ENCODE measurements around the gene CTNNB1.

CTNNB1 gene

DNA sequence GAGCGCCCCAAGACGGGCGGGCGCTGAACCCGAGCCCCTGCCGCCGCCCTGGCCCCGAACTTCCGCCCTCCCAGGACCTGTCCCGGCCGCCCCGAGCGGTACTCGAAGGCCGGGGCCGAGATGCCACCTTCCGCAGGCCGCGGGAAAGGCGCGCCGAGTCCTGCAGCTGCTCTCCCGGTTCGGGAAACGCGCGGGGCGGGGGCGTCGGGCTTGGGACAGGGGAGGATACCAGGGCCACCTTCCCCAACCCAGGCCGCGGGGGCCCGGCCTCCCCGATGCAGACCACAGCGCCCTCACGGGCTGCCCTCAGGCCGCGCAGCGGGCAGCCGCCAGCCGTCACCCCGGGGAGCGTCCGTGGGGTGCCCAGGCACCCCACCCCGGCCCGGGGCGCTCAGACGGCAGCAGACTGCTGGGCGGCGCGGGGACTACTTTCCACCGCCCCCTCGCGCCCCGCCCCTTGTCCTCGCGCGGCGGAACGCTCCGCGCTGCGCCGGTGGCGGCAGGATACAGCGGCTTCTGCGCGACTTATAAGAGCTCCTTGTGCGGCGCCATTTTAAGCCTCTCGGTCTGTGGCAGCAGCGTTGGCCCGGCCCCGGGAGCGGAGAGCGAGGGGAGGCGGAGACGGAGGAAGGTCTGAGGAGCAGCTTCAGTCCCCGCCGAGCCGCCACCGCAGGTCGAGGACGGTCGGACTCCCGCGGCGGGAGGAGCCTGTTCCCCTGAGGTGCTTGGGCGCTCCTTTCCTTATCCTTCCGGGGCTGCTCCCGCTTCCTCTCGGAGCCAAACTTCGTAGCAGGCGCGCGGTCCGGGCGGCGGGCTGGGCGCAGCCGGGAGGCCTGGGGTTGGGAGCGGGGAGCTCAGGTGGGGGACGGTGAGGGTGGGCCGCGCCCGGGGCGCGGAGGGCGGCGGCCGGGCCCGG, at the start of gene CTNNB1:
CTNNB1 (plus strand) TSS at position 556 of the 916 bp plus-strand sequence. CDS start 24,564 bp downstream, outside the sequence.
- DNase-seq (ENCODE audit: low read depth in 4 of 4, low spot score in 1 of 4): peak; percentile 78 to 85 (median 80)

DNA sequence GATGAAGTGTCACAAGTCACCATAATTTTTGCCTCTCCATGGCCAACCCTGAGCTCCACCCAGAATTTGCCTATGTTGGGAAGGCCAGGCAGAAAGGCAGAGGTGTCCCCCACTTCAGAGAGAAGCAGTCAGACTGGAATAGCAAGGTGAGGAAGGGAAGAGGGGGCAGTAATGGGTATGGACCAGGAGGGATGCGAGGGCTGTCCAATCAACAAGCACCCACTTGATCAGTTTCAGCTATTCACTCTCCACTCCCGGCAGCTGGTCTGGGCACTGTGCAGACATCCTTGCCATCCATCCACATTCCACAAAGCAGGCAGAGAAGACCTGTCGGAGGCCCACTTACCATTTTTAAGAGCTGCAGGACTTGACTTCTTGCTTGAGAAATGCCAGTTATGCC, 43.5 kb upstream of the CTNNB1 start:
- no peak for DNase-seq (ENCODE audit: low read depth in 4 of 4, low spot score in 1 of 4)

DNA sequence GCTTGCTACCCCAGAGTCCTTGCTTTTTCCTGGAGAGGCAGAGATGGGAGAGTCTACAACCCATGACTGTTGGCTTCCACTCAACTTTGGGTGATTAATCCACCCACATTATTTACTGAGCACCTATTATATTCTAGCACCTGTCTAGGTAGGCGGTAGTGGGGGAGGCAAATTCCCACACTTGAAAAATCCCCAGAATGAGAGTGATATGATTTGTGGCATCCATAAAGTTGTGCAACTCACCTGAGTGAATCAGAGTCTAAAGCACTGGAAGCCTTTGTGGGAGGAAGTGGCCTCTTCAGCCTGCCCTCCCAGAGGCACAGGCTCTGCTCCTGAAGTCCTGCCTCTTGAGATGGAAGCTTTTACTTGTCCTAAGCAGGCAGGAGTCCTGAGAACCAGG, 40.4 kb upstream of the CTNNB1 start:
- DNase-seq (ENCODE audit: low read depth in 4 of 4, low spot score in 1 of 4): no peak

DNA sequence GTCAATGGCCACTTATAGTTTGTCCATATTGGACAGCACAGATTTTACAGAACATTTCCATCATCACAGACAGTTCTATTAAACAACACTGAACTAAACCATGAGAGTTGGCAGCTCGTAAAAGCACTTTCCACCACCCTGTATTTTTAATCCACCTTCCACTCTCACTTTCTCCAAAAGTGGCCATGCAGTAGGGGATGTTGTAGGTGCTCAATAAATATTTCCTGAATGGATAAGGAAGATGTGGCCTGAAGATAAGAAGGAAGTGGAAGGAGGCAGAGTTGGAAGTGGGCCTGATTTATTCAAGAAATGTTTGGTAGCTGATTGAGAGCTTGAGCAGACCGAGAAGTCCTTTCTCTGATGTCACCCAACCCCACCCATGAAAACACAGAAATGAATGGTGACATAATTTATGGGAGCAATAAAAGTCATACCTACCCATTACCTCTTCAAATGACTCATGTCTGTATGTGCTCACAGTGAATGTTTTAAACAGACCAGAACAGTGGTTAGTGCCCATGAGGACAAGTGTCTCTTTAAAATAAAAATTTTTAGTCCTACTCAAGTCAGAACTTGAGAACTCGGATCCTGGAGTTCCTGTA, 39.6 kb upstream of the CTNNB1 start:
- no peak for DNase-seq (ENCODE audit: low read depth in 4 of 4, low spot score in 1 of 4)

DNA sequence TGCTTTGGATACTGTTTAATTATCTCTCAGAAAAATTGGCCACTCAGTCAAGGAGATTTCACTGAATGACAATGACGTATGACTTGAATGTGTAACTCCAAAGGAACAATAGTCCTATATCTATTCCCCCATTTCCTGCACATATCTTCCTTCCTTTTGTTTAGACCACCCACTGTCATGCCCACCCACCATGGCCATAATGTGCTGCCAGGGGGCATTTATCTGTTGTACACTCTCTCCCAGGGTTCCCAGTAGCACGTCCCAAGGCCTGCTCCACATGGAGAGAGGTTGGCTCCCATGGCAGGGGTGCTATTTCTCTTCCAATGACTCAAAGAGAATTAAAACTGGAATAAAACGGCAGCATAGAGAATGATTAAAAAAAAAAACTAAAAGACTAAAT, 36.8 kb upstream of the CTNNB1 start:
- DNase-seq (ENCODE audit: low read depth in 4 of 4, low spot score in 1 of 4): no peak

DNA sequence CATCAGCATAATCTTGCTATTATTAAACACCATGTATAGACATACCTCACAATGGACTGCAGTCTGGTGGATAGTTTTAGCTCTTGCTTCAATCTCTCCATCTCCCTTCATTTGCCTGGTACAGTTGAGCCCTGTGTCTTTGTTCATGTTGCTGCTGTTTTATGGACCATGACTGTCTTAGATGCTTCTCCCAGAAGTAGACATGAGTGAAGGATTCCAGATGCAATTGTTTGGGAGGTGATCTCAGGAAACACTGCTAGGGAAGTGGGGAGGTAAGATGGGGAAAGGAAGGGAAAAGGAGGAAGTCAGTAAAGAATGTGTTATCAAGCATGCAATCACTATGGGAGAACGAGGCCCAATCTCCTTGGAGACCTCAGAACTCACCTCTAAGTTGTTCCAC, 36.3 kb upstream of the CTNNB1 start:
- no peak for DNase-seq (ENCODE audit: low read depth in 4 of 4, low spot score in 1 of 4)

DNA sequence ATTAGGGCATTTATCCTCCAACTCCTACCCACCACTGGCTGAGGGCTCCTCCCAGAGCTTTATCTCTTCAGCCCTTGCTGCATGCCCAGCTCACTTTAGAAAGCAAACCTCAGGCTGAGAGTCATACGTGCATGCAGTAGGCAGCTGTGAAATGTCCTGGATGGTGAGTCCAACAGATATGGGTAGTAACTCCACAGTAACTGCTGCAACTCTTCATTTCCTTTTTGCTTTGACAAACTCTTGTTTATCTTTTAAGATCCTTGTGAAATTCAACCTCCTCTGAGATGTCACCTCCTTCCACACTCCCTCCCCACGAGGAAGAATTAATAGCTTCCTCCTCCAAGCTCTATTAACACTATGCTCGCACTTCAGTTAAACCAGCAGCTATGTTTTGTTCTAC, 35.9 kb upstream of the CTNNB1 start:
- DNase-seq (ENCODE audit: low read depth in 4 of 4, low spot score in 1 of 4): no peak

DNA sequence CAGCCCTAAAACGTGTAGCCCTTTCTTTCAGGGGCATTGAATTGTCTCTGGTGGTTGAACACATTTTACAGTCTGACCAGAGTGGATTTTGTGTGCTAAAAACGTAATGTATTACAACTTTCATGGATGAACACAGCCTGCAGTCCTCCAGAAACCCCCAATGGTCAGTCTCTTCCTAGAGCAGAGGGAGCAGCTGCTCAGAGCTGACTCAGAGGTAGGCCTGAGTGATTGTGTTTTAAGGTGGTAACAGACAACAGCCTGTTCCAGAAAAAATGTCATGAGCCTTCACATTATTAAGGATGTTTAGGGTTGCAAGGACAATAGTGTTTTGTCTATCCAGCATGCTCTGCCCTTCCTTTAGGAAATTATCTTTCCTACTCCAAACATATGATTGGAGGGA, 34.5 kb upstream of the CTNNB1 start:
- DNase-seq (ENCODE audit: low read depth in 4 of 4, low spot score in 1 of 4): no peak

DNA sequence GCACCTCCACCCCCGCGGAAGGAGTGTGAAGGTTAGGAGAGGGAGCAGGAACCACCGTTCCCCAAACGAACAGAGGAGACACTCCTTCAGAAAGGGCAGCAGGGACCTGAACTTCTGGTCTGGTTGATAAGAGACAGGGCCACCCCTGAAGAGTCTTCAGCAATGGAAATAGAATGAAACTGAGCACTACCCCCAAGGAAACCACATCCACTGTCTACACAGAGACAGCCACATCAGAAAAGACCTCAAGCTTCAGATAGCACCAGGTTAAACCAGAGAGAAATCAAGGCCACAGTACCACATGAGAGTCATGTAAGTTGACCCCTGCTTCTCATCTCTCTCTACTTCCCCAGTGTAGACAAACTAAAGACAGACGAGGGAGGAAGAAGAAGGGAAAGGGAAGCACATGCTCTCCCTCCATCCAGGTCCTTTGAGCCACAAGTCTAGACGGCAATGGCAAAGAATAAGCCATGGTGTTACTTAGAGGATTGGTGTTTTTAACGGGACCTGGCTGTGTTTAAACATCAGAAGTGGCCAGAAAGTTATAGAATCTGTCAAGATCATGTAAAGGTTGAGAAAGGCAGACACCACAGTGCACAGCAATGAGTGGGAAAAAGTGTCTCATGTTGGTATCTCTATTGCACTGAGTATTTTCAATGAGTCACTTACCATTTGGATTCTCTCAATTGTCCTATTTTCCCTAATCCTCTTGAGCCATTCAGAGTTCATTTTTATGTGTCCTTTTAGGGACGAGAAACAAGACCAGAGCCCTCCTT, 31.4 kb upstream of the CTNNB1 start:
- DNase-seq (ENCODE audit: low read depth in 4 of 4, low spot score in 1 of 4): no peak

DNA sequence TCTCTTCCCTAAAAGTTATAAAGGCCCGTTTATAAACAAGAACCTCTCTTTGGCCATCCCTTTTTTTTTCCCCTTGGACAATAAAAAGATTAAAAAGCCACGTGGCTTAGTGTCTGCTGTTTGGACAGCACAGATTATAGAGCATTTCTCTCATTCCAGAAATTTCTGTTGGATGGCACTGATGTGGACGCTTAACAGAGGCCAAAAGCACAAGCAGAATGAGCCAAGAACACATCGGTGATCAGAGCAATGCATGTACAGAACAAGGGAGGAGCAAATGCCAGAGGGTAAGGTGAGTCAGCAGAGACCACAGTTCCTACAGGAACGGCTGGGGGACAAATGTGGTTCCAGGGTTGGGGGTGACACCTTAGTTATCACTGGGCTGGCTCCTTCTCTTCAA, 30.3 kb upstream of the CTNNB1 start:
- no peak for DNase-seq (ENCODE audit: low read depth in 4 of 4, low spot score in 1 of 4)

DNA sequence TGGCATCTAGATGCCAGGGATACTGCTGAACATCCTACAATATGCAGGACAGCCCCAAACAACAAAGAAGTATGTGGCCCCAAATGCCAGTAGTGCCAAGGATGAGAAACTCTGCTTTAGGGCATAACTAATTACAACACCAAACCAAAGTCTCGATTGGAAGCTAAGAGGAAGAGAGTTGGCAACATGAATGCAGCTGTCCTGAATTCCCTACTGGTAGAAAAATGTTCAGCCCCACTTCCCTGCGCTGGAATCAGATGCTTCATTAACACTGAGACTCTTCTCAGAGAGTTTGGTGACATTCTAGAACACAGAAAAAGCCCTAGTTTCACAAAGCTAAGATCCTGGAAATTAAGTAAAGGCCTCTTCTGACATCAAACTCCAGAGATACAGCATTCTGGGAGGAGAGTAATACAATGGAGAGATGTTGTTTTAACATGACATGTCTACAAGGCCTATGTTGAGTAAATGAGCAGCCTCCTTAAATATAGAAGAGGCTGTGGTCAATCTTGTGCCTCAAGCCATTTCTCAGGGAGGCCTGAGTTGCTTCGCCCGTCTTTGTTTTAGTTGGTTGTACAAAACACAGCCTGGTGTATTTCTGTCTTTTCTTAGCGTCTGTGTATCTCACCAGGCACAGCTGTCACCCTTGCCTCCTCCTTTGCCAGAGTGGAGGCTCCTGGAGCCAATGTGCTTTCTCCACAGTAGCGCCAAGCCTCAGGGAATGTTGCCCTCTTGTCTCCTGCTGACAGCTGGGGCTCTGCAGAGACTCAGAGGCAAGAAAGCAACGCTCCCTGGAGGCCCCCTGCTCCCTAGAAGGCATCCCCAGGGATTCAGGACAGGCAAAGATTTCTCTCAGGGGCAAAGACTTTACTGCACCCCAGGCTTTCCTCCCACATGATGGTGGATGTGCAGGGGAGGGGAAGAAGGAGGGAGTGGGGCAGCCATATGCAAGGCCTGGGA, 25.1 kb upstream of the CTNNB1 start:
- DNase-seq (ENCODE audit: low read depth in 4 of 4, low spot score in 1 of 4): no peak

DNA sequence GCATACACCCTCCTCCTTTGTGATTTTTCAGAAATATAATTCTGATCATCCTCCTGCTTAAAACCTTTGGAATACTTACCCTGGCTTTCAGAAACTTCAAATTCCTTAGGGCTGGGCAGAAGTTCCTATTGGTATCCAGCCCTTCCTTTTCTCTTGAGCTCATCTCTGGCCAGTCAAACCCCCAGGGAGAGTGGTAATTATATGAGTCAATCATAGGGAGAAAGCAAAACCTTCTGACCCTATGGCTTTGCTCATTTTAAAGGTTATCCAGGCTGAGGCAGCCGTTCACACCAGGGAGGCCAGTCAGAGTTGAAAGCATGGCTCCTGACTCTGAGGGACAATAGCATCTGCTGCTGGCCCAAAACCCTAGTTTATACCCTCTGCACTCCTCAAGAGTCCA, 23.9 kb upstream of the CTNNB1 start:
- no peak for DNase-seq (ENCODE audit: low read depth in 4 of 4, low spot score in 1 of 4)

DNA sequence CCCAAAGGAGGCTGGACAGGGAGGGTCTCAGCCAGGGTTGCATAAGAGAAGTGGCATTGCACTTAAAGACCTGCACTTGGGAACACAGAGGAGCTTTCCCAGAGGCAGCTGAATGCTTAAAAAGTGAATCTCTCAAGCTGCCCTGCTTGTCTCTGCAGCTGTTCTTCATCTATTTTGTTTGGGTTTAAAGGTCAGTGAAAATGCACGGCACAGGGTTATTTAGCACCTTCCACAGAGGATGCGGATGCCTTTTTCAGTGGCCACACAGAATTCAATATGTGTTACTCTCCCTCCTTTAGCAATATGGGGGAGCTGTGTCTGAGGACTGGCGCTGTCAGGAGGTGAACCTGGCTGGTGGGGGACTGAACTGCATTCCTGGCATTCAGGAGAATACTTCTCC, 22.7 kb upstream of the CTNNB1 start:
- no peak for DNase-seq (ENCODE audit: low read depth in 4 of 4, low spot score in 1 of 4)

DNA sequence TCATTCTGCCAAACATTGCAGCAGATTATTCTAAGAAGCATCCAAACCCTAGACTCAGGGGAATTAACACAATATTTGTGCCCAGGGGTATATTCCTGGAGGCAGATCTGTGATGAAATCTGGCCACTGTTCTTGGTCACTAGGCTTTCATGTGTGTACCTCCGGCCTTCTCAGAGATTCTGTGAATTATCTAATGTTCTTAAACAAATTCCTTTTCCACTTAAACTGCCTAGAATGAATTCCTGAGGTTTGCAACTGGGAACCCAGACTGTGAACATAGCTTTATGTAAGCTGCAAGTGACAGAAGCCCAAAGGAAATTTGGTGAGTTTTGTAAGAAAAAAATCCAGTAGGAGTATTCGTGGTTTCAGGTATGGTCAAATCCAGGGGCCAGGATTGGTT, 20.7 kb upstream of the CTNNB1 start:
- DNase-seq (ENCODE audit: low read depth in 4 of 4, low spot score in 1 of 4): no peak

DNA sequence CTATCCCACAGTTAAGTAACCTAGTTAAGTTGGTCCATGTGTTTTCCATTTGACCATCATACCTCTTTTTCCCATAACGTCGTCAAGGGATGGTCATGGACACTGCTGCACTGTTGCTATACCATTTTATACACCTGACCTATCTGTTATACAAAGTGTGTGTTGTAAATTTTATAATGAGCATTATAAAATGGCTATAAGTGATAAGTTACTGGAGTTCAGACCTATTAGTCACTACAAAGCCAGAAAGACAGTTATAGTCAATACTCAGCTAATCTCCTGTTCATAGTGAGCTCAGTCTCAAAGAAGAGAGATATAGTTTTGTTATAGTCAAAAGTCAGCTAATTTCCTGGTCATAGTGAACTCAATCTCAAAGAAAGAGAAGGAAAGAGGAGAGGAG, 18.9 kb upstream of the CTNNB1 start:
- no peak for DNase-seq (ENCODE audit: low read depth in 4 of 4, low spot score in 1 of 4)

DNA sequence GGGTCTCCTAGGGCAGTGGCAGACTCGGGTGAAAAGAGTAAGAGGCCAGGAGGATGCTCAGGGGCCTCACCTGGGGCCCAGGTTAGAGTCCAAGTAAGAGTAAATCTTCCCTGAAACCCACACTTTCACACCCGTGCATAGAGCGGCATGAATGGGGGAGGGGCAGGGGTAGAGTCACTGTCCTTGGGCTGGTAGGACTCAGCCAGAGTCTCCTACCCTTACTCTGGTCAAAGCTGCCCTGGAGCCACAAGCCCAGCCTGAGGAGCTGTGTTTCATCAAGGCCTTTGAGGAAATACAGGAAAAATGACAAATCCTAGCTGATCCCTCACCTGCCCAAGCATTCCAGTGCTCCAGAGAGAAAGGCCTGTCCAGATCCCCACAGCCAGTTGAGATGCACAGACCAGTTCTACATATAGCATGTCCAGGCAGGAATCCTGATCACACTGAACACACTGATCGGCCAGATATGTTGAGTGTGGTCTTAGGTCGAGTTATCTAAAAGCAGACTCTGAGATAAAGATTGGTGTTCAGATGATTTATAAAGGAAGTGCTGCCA, 16.7 kb upstream of the CTNNB1 start:
- no peak for DNase-seq (ENCODE audit: low read depth in 4 of 4, low spot score in 1 of 4)

DNA sequence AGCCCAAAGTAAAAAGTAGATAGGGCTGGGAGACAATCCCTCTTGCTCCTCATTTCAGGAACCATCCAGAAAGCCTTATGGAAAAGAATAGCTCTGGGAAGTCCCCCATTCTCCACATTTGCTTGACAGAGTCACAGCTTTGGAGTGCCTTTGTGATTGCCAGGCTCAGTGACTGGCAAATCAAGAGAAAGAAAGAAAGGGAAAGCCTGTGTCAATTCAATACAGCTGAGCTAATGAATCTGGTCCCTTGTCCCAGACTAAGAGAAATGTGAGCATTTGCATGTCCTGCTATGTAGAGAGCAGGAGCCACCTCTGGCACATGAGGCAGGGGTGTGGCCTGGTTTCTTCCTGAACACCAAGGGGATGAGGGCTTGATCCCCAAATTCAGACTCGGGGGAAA, 14.9 kb upstream of the CTNNB1 start:
- DNase-seq (ENCODE audit: low read depth in 4 of 4, low spot score in 1 of 4): no peak

DNA sequence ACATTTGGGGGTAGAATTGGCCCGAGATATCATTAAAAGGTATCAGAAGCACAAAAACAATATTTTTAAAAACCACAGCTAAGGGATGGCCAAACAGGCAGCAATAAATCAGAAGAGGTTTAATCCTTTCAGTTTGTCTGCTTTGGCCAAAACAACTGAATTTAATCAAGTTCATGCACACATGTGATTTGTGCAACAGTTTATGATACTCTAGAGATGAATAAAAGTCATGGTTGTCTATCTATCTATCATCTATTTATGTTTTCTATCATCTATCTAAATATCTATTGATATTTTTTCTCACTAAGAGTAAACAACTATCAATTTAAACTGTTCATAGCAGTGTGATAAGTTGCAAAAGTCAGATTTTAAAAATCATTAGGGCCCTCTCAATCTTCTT, 13.0 kb upstream of the CTNNB1 start:
- no peak for DNase-seq (ENCODE audit: low read depth in 4 of 4, low spot score in 1 of 4)

DNA sequence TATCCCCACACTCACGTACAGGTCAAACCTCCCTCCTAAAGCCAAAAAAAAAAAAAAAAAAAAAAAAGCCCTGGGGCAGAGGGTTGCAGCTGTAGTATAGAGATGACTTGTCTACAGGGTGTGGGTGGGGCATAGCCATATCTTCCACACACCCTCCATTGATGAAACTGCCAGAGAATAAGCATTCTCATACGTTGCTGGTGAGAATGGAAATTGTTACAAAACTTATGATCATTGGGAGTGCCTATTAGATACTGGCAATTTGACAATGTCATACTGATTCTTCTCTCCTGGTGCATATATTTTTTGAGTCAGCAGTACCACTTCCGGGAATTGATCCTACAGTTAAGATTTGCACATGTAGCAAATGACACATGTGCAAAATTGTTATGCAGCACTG, 11.0 kb upstream of the CTNNB1 start:
- DNase-seq (ENCODE audit: low read depth in 4 of 4, low spot score in 1 of 4): peak in 1 of 4 experiments; percentile 25

DNA sequence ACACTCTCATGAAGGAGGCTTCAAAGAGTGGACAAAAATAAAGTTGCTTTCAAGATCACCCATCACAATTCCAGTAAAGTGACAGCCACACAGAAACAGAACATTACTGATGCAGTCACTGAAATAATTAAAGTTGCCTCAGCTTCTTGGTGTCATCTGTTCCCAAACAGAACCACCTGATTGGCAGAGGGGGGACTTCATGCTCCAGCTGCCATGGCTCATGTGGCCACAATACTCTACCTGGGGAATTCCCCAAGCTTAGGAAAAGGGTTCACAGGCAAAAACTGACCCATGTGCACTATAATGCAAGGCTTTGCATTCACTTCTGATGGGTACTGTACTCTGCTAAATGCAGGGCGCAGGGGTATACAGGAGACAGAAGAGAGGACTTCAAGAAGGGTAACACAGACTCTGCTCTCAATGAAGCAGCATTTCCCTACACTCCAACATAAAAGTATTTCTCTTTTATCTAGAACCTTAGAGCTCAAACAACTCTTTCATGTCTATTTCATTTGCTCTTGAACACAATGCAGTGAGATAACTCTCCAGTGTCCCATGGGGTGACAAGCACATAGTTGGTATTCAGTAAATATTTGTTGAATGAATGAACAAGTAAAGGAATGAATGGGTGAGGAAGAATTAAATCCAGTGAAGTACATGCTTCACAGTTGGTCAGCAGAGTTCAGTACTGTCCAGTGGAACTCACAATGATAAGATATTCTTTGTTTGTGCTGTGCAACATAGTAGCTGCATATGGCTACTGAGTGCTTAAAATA, 8.6 kb upstream of the CTNNB1 start:
- DNase-seq (ENCODE audit: low read depth in 4 of 4, low spot score in 1 of 4): no peak

All from stimulated activated CD4-positive, alpha-beta T cell treated with anti-CD3 and anti-CD28 coated beads, Interleukin-1b, Interleukin-23, amount 100 ng/mL, for 24 hours (primary cell).